PC-3 (cell line): ENCODE measurements around the gene ACSL4. TPM values are rescaled to one million over a fixed set of nuclear protein-coding genes. Genes with fewer than 3 reads are reported as not detected.

Experiments
- ATAC-seq: fragments of 200-7000 bp; cut with Tn5 transposase; 2 replicates; pipeline ENCODE4 v1.9.1; 2020; ENCODE audit warnings: mild to moderate bottlenecking, moderate library complexity
- BruUV-seq: library from RNA; stranded (reverse); fragments of 400-500 nt; replicated peaks from 2 replicates; lab custom pipeline; 2021; lab: Mats Ljungman, UMichigan
- CTCF ChIA-PET: fragments of 300-600 bp; sonication (Branson Sonifier 250); formaldehyde crosslinking; loops from one replicate; lab custom pipeline; 2022; ENCODE audit warnings: antibody characterized with exemption; lab: Charles Lee
- POLR2A ChIA-PET: fragments of 300-600 bp; sonication (Branson Sonifier 250); formaldehyde crosslinking; loops from one replicate; lab custom pipeline; 2022; ENCODE audit warnings: antibody characterized with exemption; ENCODE audit not compliant: unreplicated experiment; lab: Charles Lee
- DNase-seq: peaks from one replicate; pipeline ENCODE4 v3.0.0-alpha.2; 2015
- H2AFZ ChIP-seq: fragments of 300-600 bp; sonication (generic); 2 replicates; pipeline ENCODE4 v1.6.0; 2016; ENCODE audit warnings: antibody characterized with exemption, low read length
- H3F3A ChIP-seq: fragments of 300-600 bp; sonication (generic); one replicate; pipeline ENCODE4 v1.6.0; 2017; ENCODE audit warnings: antibody characterized with exemption, low read length, control low read depth, mild to moderate bottlenecking; ENCODE audit not compliant: unreplicated experiment
- H3K27ac ChIP-seq: fragments of 300-600 bp; sonication (generic); 2 replicates; pipeline ENCODE4 v1.5.1; 2016; ENCODE audit warnings: mild to moderate bottlenecking, low read length
- H3K27me3 ChIP-seq: fragments of 300-600 bp; sonication (generic); 2 replicates; pipeline ENCODE4 v1.6.1; 2016; ENCODE audit warnings: low read length, mixed read lengths
- H3K36me3 ChIP-seq: fragments of 300-600 bp; sonication (generic); 2 replicates; pipeline ENCODE4 v1.6.1; 2016; ENCODE audit warnings: low read depth, mixed run types, low read length, mixed read lengths
- H3K4me1 ChIP-seq: fragments of 300-600 bp; sonication (generic); 2 replicates; pipeline ENCODE4 v1.5.1; 2016; ENCODE audit warnings: low read length; ENCODE audit not compliant: insufficient read depth
- H3K4me2 ChIP-seq: fragments of 300-600 bp; sonication (generic); 2 replicates; pipeline ENCODE4 v1.6.0; 2016; ENCODE audit warnings: low read length
- H3K4me3 ChIP-seq: fragments of 300-600 bp; sonication (generic); 2 replicates; pipeline ENCODE4 v1.5.1; 2016; ENCODE audit warnings: mild to moderate bottlenecking, low read length, mixed read lengths
- H3K79me2 ChIP-seq: fragments of 300-600 bp; sonication (generic); 2 replicates; pipeline ENCODE4 v1.6.1; 2017; ENCODE audit warnings: low read length, mixed read lengths
- H3K9ac ChIP-seq: fragments of 300-600 bp; sonication (generic); 2 replicates; pipeline ENCODE4 v1.6.0; 2016; ENCODE audit warnings: mild to moderate bottlenecking, low read length
- H3K9me2 ChIP-seq: fragments of 300-600 bp; sonication (generic); replicated peaks from 2 replicates; pipeline ENCODE4 v1.6.1; 2016; ENCODE audit warnings: mixed run types, low read length, mixed read lengths
- H3K9me3 ChIP-seq: fragments of 300-600 bp; sonication (generic); 2 replicates; pipeline ENCODE4 v1.6.1; 2016; ENCODE audit warnings: low read length, mixed read lengths
- H4K20me1 ChIP-seq: fragments of 300-600 bp; sonication (generic); 2 replicates; pipeline ENCODE4 v1.6.1; 2016; ENCODE audit warnings: low read length, mixed read lengths
- EZH2 ChIP-seq: fragments of 300-600 bp; sonication (generic); IDR thresholded peaks from one replicate; pipeline ENCODE4 v1.6.1; 2017; ENCODE audit warnings: antibody characterized with exemption, mild to moderate bottlenecking, low read length; ENCODE audit not compliant: unreplicated experiment
- EZH2phosphoT487 ChIP-seq: fragments of 300-600 bp; sonication (generic); IDR thresholded peaks from 2 replicates; pipeline ENCODE4 v1.6.1; 2018; ENCODE audit warnings: mild to moderate bottlenecking, antibody characterized with exemption, low read length, borderline replicate concordance
- intact Hi-C: fragments of 100-400 bp; cut with micrococcal nuclease; formaldehyde crosslinking; loops from 2 replicates; pipeline ENCODE4 v1.9.0; 2023
- total RNA-seq: library from RNA; depleted of rRNA; stranded (reverse); fragments of >200 nt; gene quantifications from 2 replicates; pipeline ENCODE4 v1.2.3, GENCODE V29; 2014
- TF ChIP-seq, protein P1 (sequence below): fragments of 300-600 bp; sonication (generic); conservative IDR thresholded peaks from 2 replicates; pipeline ENCODE4 v1.5.1; 2017; ENCODE audit warnings: antibody characterized with exemption, low read depth, mild to moderate bottlenecking, low read length

Gene ACSL4
- total RNA-seq, 1 experiment from 2014 or later = 41.7 TPM

DNA sequence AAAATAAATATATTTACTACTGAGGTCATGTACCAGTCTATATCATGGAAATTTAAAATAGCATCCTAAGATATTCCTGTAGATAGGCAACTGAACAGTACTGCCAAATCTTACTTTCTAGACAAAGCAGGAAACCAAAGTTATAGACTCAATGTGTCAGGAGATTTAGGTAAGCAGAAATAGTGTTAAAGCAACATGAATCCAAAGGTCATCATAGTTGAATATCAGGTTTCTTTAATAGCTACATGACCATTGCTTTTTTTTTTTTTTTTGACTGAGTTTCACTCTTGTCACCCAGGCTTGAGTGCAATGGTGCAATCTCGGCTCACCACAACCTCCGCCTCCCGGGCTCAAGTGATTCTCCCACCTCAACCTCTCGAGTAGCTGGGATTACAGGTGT is 20.2 kb upstream of the ACSL4 start:
- intact Hi-C loops = no loop called here
- Histone ChIP-seq H4K20me1 (no peaks in the 10 kb centered on the region), H3K9ac (no peak overlapping the region), H3K4me2 (no peak overlapping the region), H3K36me3 (no peaks in the 10 kb centered on the region), H3K27ac (no peak overlapping the region), H3K79me2 (no peaks in the 10 kb centered on the region), H2AFZ (no peak overlapping the region), H3K4me1 (no peaks in the 10 kb centered on the region), H3K9me3 (no peaks in the 10 kb centered on the region), H3K9me2 (no peaks in the 10 kb centered on the region), H3K4me3 (no peak overlapping the region), H3F3A (no peaks in the 10 kb centered on the region), H3K27me3 (no peaks in the 10 kb centered on the region)
- ChIA-PET POLR2A (no interaction called here), CTCF (no interaction called here)
- TF ChIP-seq EZH2 (no peak), EZH2phosphoT487 (no peak)
- TF ChIP-seq, protein P1, sequence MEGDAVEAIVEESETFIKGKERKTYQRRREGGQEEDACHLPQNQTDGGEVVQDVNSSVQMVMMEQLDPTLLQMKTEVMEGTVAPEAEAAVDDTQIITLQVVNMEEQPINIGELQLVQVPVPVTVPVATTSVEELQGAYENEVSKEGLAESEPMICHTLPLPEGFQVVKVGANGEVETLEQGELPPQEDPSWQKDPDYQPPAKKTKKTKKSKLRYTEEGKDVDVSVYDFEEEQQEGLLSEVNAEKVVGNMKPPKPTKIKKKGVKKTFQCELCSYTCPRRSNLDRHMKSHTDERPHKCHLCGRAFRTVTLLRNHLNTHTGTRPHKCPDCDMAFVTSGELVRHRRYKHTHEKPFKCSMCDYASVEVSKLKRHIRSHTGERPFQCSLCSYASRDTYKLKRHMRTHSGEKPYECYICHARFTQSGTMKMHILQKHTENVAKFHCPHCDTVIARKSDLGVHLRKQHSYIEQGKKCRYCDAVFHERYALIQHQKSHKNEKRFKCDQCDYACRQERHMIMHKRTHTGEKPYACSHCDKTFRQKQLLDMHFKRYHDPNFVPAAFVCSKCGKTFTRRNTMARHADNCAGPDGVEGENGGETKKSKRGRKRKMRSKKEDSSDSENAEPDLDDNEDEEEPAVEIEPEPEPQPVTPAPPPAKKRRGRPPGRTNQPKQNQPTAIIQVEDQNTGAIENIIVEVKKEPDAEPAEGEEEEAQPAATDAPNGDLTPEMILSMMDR = no peak
- ATAC-seq (no peak), DNase-seq (no peak)
- BruUV-seq = no TSS peak

DNA sequence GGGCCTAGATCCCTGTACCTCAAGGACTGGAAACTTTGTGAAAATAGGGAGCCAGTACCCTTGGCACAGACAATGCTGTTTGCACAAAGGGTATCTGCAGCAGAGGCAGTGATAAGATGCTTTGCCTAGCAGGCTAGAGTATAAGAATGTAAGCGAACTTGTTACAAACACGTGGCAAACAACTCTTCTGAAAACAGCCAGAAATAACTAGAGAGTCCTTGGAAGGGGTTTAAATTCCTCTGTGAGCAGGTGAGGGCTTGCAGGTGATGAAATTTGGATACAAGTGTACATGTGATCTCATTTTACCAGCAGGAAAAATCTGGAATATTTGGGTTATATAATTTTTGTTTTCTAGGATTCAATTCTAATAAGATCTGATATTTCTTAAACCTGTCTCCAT is 18.6 kb upstream of the ACSL4 start:
- no peaks in the 10 kb centered on the region for H3K4me1 ChIP-seq
- H3K36me3 ChIP-seq = no peaks in the 10 kb centered on the region
- no peak overlapping the region for H3K4me2 ChIP-seq
- ChIA-PET POLR2A (no interaction called here), CTCF (no interaction called here)
- no TSS peak for BruUV-seq
- DNase-seq = no peak
- ATAC-seq = no peak
- no peak for TF ChIP-seq EZH2
- TF ChIP-seq EZH2phosphoT487 = no peak
- TF ChIP-seq, protein P1 = no peak
- H3K79me2 ChIP-seq = no peaks in the 10 kb centered on the region
- H4K20me1 ChIP-seq = no peaks in the 10 kb centered on the region
- intact Hi-C loops = no loop called here
- H3K27me3 ChIP-seq = no peaks in the 10 kb centered on the region
- no peak overlapping the region for H3K9ac ChIP-seq
- no peaks in the 10 kb centered on the region for H3F3A ChIP-seq
- H3K9me2 ChIP-seq = no peaks in the 10 kb centered on the region
- H3K27ac ChIP-seq = no peak overlapping the region
- H3K9me3 ChIP-seq = no peaks in the 10 kb centered on the region
- H3K4me3 ChIP-seq = no peak overlapping the region
- H2AFZ ChIP-seq = no peak overlapping the region

- Histone ChIP-seq H3K4me1 (peaks cover 2% of the 10 kb centered on the region; the same call in 1 of the 2 replicates), H3K9me2 (no peaks in the 10 kb centered on the region), H3K27ac (no peak overlapping the region), H2AFZ (no peak overlapping the region), H4K20me1 (no peaks in the 10 kb centered on the region), H3K4me3 (no peak overlapping the region), H3K9me3 (no peaks in the 10 kb centered on the region), H3K9ac (no peak overlapping the region), H3K36me3 (no peaks in the 10 kb centered on the region), H3K79me2 (no peaks in the 10 kb centered on the region), H3K4me2 (no peak overlapping the region), H3F3A (no peaks in the 10 kb centered on the region), H3K27me3 (no peaks in the 10 kb centered on the region)
- no peak for TF ChIP-seq EZH2
- TF ChIP-seq, protein P1 = no peak
- TF ChIP-seq EZH2phosphoT487 = no peak
- ATAC-seq (no peak), DNase-seq (no peak)
- BruUV-seq = no TSS peak
- POLR2A ChIA-PET = no interaction called here
- CTCF ChIA-PET = no interaction called here
- intact Hi-C loops = no loop called here
Measured at GRCh38 chrX:109749207-109749606, 16.1 kb upstream of the ACSL4 start.
